ENCODE results near the gene KDM6B. TPM values are rescaled to one million over a fixed set of nuclear protein-coding genes. Genes with fewer than 3 reads are reported as not detected.

KDM6B gene
- total and polyA plus RNA-seq, 9 of the 15 experiments (the other 6 are each of a cell fraction or from before 2014, with no cell fraction given) = 0.01 to 22.9 (median 2.2) TPM

DNA sequence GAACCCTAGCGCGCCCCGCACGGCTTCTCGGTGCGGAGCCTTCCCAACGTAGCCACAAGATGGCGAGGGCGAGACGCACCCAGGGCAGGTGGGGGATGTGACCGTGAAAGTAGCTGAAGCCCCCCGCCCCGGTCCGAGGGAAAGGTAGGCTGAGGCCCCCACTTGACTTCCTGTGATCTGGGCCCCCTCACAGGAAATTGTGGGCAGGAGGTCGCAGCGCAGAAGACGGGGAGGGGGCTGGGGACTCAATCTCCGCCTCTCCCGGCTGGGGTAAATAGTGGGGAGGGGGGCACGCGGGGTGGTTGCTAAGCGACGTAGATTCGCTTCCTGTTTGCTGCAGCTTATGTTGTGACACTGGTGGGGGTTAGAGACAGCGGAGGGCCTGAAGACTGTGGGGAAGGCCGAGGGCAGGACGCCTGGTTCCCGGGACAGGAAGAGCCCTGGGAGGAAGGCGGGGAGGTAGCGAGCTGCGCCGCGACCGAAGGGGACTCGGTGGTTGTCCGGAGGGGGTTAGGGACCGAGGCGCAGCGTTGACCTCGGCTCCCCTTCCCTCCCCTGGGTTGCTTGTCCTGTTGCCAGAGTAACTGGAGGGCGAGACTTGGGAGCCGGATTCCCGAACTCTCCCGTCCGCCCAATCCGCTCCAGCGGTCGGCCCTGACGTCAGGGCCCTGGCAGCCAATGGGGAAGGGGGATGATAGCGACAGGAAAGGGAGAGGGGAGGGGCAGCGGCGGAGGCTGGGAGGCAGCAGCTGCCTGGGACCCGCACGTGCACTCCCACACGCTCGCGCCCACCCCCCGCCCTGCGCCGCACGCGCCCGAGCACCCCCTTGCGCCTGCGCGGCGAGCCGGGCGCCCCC, 1.2 kb downstream of the KDM6B start (continued):
- TF ChIP-seq FOS (IDR thresholded peaks at IDR 0.05; ENCODE audit: extremely low read depth, insufficient read length) = peak; percentile 60
- no peak for TF ChIP-seq HDGF (IDR thresholded peaks at IDR 0.05)
- TF ChIP-seq CREM (IDR thresholded peaks at IDR 0.05; ENCODE audit: low read depth) = peak; percentile 84
- TF ChIP-seq, protein P1, sequence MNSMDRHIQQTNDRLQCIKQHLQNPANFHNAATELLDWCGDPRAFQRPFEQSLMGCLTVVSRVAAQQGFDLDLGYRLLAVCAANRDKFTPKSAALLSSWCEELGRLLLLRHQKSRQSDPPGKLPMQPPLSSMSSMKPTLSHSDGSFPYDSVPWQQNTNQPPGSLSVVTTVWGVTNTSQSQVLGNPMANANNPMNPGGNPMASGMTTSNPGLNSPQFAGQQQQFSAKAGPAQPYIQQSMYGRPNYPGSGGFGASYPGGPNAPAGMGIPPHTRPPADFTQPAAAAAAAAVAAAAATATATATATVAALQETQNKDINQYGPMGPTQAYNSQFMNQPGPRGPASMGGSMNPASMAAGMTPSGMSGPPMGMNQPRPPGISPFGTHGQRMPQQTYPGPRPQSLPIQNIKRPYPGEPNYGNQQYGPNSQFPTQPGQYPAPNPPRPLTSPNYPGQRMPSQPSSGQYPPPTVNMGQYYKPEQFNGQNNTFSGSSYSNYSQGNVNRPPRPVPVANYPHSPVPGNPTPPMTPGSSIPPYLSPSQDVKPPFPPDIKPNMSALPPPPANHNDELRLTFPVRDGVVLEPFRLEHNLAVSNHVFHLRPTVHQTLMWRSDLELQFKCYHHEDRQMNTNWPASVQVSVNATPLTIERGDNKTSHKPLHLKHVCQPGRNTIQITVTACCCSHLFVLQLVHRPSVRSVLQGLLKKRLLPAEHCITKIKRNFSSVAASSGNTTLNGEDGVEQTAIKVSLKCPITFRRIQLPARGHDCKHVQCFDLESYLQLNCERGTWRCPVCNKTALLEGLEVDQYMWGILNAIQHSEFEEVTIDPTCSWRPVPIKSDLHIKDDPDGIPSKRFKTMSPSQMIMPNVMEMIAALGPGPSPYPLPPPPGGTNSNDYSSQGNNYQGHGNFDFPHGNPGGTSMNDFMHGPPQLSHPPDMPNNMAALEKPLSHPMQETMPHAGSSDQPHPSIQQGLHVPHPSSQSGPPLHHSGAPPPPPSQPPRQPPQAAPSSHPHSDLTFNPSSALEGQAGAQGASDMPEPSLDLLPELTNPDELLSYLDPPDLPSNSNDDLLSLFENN (IDR thresholded peaks at IDR 0.05; ENCODE audit: low read depth in 2 of 2, low read length in 2 of 2) = 0 out of 4 replicates have a peak, but pooled peaks of 1 of the 2 experiments have one; percentile 18
- TF ChIP-seq JUND (IDR thresholded peaks at IDR 0.05; ENCODE audit: borderline replicate concordance, low read depth, low read length) = peak; percentile 56; the same call in 1 of the 2 replicates
- no peak for TF ChIP-seq JUND (tag; IDR thresholded peaks at IDR 0.05; ENCODE audit: borderline replicate concordance, low read depth, low read length)
- TF ChIP-seq EP400 (IDR thresholded peaks at IDR 0.05) = peak; percentile 24; the same call in 1 of the 2 replicates
- 0 out of 2 replicates have a peak, but pooled peaks have one; percentile 15 for TF ChIP-seq CEBPG (CRISPR knock-in tag; IDR thresholded peaks at IDR 0.05)
- TF ChIP-seq CEBPG (tag; conservative IDR thresholded peaks at IDR 0.05 in 1 of 2, IDR thresholded peaks at IDR 0.05 in 1 of 2) = no peak
- TF ChIP-seq PKNOX1 (IDR thresholded peaks at IDR 0.05) = peak; percentile 42; the same call in 1 of the 2 replicates
- TF ChIP-seq HDAC1 (IDR thresholded peaks at IDR 0.05) = peak in 1 of 2 experiments; percentile 78; a peak in 2 of 4 replicates
- peak; percentile 32; the same call in 1 of the 2 replicates for TF ChIP-seq SIN3B (IDR thresholded peaks at IDR 0.05; ENCODE audit: low read depth)
- TF ChIP-seq HCFC1 (IDR thresholded peaks at IDR 0.05; ENCODE audit: low read depth, low read length) = 0 out of 2 replicates have a peak, but pooled peaks have one; percentile 24
- TF ChIP-seq EZH2 (IDR thresholded peaks at IDR 0.05; ENCODE audit: borderline replicate concordance, low read depth, low read length) = no peak
- no peak for TF ChIP-seq BCL6 (CRISPR knock-in tag; IDR thresholded peaks at IDR 0.05)
- TF ChIP-seq, protein P2, sequence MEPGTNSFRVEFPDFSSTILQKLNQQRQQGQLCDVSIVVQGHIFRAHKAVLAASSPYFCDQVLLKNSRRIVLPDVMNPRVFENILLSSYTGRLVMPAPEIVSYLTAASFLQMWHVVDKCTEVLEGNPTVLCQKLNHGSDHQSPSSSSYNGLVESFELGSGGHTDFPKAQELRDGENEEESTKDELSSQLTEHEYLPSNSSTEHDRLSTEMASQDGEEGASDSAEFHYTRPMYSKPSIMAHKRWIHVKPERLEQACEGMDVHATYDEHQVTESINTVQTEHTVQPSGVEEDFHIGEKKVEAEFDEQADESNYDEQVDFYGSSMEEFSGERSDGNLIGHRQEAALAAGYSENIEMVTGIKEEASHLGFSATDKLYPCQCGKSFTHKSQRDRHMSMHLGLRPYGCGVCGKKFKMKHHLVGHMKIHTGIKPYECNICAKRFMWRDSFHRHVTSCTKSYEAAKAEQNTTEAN (CRISPR knock-in tag; IDR thresholded peaks at IDR 0.05) = no peak
- no peak for TF ChIP-seq ZNF764 (CRISPR knock-in tag; IDR thresholded peaks at IDR 0.05; ENCODE audit: low read depth)
- TF ChIP-seq PHF8 (IDR thresholded peaks at IDR 0.05; ENCODE audit: borderline replicate concordance, low read length) = peak; percentile 32; the same call in 1 of the 2 replicates
- TF ChIP-seq COPS2 (conservative IDR thresholded peaks at IDR 0.05) = no peak
- no peak for TF ChIP-seq PTRF (tag; IDR thresholded peaks at IDR 0.05)
- no peak for TF ChIP-seq ZBTB8A (IDR thresholded peaks at IDR 0.05; ENCODE audit: partially characterized antibody)

Measured in K562 (cell line).